ENCODE data around the gene KRTAP4-6.
"Not testable (repeated sequence)": the region's sequence is repeated elsewhere in the genome, so short reads cannot be mapped to it uniquely, and the experiment has no call there.

KRTAP4-6 gene

DNA sequence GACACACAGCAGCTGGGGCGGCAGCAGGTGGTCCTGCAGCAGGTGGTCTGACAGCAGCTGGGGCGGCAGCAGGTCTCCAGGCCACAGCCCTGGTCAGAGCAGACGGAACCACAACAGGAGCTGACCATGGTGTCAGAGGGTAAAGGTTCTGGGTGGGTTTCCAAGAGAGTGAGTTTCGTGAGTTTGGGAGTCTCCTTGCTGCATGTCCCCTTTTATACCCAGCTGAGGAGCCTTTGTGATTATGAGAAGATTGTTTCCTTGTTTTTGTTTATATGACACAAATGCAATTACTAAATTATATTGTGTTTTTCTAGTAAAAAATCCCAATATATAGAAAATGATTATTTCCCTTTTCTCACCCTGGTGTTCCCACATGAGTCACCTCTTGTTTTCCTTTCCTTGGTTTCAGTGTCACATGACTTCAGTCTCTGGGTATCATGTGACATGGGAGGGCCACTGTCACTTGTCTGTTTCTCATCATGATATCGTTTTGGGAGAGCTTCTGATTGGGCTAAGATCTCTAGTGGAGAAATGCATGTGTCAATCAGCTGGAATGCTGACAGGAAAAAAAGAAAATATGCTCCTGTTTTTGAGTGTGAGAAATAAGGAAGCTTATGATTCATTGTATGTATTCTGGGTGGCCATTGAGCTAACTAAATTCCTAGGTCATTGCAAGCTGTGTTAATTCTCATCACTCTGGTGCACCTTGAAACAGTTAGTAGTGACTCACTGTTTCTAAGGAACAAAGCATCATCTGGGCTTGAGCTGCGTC, at the start of gene KRTAP4-6:
TSS of gene KRTAP4-6 (minus strand) at position 185 of the 772 bp plus-strand sequence. CDS start at position 128, 57 bp downstream.
- DNase-seq, result no peak

DNA sequence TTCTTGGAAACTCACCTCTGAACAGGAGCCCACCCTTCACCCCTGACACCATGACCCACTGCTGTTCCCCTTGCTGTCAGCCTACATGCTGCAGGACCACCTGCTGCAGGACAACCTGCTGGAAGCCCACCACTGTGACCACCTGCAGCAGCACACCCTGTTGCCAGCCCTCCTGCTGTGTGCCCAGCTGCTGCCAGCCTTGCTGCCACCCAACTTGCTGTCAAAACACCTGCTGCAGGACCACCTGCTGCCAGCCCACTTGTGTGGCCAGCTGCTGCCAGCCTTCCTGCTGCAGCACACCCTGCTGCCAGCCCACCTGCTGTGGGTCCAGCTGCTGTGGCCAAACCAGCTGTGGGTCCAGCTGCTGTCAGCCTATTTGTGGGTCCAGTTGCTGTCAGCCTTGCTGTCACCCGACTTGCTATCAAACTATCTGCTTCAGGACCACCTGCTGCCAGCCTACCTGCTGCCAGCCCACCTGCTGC, 49.5 kb upstream of the KRTAP4-6 start, which contains the start of gene KRTAP9-1:
TSS of gene KRTAP9-1 (plus strand) at position 51 of the 482 bp plus-strand sequence. CDS start at position 51, 0 bp downstream.
- DNase-seq, result not testable (repeated sequence)

DNA sequence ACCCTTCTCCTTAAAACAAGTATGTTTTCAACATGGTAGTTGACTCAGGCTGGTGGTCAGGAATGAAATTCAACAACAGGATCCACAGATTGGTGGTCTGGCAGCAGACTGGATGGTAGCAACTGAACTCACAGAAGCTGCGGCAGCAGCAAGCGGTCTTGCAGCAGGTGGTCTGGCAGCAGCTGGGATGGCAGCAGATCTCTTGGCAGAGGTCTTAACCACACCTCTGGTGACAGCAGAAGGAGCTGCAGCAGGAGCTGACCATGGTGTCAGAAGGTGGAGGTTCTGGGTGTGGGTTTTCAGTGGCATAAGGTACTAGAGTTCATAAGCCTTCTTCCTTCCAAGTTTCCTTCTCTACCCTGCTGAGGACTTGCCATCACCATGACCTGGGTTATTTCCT, 46.5 kb upstream of the KRTAP4-6 start:
- no peak for DNase-seq

DNA sequence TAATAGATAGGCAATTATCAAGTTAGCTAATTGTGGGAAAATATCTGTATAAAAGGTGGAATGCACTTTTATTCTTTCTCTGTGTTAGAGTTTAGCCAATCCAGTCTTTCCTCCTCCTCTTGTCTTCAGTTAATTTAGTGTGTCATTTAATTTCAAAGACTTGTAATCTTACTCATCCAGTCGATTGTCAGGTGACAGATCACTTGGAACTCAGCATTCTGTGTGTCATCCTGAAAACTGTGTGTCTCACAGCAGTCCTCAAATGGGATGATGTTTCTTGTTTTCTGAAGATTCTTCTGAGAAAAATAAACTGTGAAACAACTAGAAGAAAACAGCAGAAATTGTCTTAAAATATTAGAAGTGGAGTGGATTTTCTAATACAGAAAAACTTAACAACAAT, 44.7 kb upstream of the KRTAP4-6 start:
- no peak for DNase-seq

DNA sequence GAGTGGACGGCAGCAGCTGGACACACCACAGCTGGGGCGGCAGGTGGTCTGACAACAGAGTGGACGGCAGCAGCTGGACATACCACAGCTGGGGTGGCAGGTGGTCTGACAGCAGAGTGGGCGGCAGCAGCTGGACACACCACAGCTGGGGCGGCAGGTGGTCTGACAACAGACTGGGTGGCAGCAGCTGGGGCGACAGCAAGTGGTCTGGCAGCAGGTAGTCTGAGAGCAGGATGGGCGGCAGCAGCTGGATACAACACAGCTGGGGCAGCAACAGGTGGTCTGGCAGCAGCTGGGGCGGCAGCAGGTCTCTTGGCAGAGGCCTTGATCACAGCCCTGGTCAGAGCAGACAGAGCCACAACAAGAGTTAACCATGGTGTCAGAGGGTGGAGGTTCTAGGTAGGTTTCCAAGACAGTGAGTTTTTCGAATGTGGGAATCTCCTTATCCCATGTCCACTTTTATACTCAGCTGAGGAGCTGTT, 44.2 kb upstream of the KRTAP4-6 start, which contains the start of gene KRTAP4-1:
TSS of gene KRTAP4-1 (minus strand) at position 432 of the 482 bp plus-strand sequence. CDS start at position 375, 57 bp downstream.
- DNase-seq, result no peak

DNA sequence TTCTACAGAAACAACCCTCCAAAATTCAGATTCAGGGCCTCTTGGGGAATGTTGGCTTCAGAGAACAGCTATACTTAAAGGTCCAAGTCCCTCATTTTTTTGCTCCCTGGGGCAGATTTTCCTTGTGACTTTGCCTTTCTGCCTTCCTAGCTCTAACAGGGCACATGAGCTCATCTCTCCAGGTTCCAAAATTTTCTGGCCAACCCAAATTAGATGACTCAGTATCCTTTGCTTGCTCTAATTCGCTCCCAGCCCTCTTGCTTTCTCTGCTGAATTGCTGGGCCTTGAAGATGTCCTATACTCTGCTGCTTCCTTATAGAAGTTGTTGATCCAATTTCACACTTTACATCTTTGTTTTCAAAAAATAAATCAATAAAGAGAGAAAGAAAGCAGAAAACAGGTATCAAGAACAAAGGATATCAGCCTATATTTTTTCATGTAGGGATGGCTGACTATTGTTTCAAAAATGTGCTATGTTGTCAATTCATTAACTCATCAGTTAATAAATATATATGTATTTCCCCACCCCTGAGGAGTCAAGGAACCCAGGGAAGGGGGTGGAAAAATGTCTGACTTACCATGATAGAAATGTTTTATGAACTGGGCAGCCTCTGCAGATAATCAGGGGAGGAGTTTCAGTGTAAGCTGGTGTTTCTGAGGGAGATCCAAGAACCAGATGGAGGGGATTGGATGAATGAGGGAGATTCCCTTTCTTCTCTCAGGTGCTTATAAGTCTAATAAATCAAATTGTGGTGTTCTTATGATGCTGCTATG, 38.7 kb upstream of the KRTAP4-6 start:
- no peak for DNase-seq

DNA sequence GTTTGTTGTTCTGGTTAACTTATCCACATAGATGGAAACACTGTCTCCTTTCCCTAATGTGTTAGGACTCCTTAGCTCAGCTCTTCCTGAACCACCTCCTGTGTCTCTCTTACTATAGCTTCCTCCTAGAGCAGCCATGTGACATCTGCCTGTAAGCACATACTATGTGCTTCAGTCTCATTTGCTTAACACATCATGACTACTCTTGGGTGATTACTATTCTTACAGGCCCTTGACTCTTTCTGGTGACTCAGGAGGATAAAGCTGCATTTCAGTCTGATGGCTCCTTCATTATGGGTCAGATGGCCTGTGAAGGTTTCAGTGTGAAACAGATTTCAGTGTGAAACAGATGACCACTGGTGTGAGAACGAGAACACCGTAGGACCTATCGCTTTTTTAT, 38.0 kb upstream of the KRTAP4-6 start:
- no peak for DNase-seq

DNA sequence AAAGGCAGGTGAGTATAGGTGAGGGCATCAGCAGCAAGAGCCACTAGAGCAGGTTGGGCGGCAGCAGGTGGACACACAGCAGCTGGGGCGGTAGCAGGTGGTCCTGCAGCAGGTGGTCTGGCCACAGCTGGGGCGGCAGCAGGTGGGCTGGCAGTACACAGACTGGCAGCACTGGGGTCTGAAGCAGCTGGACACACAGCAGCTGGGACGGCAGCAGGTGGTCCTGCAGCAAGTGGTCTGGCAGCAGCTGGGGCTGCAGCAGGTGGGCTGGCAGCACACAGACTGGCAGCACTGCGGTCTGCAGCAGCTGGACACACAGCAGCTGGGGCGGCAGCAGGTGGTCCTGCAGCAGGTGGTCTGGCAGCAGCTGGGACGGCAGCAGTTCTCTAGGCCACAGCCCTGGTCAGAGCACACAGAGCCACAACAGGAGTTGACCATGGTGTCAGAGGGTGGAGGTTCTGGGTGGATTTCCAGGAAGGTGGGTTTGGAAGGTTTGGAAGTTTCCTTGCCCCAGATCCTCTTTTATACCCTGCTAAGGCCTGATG, 37.5 kb upstream of the KRTAP4-6 start, which contains the start of gene KRTAP4-2:
TSS of gene KRTAP4-2 (minus strand) at position 495 of the 545 bp plus-strand sequence. CDS start at position 438, 57 bp downstream.
- no peak for DNase-seq

DNA sequence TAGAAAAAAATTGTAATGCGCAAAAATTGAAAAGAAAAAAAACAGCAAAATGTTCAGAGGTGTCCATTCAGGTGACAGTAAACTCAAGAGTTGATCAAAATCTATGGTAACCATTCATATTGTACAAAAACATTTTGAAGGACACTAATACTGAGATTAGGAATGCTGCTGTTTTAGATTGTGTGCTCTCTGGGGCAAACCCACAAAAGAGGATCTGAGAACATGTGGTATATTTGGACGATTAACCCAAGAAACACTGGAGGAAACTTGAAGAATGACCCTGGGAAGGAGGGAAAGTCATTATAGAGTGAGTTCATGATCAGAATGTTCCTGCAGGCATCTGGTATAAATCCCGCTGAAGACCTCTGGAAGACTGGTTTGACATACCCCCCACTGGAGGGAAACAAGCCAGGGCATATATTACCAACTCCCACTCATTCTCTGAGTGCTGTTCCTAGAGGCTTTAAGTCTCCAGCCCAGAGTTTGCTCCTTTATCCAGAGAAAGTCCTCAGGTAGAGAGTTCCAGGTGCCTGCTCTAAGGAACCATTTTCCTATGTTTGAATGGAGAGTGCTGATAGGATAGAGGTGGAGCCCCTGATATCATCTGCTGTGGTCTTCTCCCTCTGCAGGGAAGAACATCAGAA, 36.5 kb upstream of the KRTAP4-6 start:
- no peak for DNase-seq

DNA sequence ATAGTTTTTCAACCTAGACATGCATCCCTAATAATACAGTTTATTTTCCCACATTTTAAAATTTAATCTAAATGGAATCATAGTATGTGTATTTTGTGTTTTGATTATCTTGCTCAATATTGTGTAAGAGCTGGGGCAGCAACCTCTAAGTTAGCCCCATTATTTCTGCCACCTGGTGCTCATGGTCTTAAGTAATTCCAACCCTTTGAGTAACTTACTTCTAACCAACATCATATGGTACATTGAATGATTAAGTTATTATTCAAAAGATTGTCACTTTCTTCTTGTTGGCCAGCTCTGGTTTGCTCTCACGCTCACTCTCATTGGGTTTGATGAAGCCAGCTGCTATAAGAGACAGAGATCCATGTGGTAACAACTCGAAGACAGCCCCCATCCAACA, 31.5 kb upstream of the KRTAP4-6 start:
- no peak for DNase-seq

DNA sequence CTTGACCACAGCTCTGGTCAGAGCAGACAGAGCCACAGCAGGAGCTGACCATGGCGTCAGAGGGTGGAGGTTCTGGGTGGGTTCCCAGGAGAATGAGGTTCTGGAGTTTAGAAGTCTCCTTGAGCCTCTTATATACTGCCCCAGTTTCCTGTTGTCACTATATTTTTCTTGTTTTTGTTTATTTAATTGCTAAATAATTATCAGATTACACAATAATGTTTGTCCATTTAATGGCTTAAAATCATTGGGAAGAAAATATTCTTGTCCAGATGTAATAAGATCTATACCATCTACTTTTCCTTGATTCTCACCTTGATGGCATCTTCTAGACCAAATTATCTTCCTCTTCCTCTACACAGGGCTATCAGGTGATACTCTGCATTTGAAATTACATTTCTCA, 27.8 kb upstream of the KRTAP4-6 start, which contains the start of gene KRTAP4-3:
TSS of gene KRTAP4-3 (minus strand) at position 101 of the 400 bp plus-strand sequence. CDS start at position 52, 49 bp downstream.
- DNase-seq, result no peak

DNA sequence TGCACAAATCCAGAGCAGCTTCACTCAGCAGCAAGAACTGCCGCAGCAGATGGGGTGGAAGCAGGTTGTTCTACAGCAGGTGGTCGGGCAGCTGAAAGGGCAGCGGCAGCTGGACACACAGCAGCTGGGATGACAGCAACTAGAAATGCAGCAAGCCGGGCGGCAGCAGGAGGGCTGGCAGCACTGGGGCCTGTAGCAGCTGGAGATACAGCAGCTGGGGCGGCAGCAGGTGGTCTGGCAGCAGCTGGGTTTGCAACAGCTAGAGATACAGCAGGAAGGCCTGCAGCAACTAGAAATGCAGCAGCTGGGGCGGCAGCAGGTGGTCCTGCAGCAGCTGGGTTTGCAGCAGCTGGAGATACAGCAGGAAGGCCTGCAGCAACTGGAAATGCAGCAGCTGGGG, 27.2 kb upstream of the KRTAP4-6 start:
- no peak for DNase-seq

DNA sequence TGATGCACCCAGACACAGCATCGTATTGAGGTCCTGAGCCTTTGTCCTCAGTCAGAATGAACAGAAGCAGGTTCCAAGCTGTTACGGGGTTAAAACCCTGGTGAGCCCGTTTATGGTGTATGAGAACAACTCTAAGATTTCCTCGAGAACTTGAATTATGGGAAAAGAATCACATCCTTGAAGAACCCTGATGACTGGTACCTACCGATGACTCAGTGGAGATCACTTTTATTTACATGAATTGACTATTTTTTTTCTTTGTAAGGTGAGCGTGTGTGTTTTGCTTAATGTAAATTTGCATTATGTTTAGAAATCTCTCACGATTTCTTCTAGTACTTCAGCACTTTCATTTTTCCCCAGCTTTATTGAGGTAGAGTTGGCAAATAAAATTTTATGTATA, 23.5 kb upstream of the KRTAP4-6 start:
- DNase-seq, result no peak

DNA sequence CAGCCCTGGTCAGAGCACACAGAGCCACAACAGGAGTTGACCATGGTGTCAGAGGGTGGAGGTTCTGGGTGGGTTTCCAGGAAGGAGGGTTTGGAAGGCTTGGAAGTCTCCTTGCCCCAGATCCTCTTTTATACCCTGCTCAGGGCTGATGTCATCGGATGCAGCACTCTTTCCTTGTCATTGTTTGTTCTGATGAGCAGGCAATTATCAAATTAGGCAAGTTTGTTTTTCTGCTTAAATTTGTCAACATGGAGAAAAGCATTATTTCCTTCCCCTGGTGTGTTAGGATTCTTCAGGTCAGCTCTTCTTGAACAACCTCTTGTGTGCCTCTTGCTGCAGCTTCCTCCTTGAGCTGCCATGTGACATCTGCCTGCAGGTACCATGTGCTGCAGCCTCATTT, 20.3 kb upstream of the KRTAP4-6 start, which contains the start of gene KRTAP4-4:
TSS of gene KRTAP4-4 (minus strand) at position 101 of the 400 bp plus-strand sequence. CDS start at position 44, 57 bp downstream.
- no peak for DNase-seq

DNA sequence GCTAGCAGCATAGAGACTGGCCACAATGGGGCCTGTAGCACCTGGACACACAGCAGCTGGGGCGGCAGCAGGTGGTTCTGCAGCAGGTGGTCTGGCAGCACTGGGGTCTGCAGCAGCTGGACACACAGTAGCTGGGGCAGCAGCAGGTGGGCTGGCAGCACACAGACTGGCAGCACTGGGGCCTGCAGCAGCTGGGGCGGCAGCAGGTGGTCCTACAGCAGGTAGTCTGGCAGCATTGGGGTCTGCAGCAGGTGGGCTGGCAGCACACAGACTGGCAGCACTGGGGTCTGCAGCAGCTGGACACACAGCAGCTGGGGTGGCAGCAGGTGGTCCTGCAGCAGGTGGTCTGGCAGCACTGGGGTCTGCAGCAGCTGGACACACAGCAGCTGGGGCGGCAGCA, 19.8 kb upstream of the KRTAP4-6 start:
- not testable (repeated sequence) for DNase-seq

DNA sequence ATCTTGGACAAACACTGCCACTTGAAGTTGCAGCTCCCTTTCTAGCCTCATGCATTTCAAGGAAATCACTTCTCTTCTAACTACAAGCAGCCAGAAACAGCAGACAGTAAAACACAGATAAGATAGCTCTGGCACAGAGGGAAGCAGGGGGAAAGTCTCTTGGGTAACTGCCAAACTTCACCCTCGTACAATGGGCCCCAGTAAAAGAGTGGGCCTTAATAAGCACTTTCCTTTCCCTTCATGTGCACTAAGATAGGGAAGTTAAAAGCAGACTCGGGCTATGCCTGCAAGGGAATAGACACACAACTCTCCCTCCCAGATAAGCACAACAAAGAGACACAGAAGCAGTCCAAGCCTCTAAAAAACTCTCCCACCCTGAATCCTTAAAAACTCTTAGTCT, 13.5 kb upstream of the KRTAP4-6 start:
- DNase-seq, result no peak

DNA sequence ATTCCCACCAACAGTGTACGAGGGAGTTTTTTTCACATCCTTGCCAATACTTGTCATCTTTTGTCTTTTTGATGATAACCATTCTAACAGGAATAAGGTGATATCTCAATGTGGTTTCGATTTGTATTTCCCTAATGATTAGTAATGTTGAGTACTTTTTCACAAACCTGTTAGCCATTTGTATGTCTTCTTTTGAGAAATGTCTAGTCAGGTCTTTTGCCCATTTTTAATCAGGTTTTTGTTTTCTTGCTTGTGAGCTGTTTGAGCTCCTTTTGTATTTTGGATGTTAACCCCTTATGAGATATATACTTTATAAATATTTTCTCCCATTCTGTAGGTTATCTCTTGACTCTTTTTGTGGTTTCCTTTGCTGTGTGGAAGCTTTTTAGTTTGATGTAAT, 11.2 kb upstream of the KRTAP4-6 start:
- DNase-seq, result no peak

DNA sequence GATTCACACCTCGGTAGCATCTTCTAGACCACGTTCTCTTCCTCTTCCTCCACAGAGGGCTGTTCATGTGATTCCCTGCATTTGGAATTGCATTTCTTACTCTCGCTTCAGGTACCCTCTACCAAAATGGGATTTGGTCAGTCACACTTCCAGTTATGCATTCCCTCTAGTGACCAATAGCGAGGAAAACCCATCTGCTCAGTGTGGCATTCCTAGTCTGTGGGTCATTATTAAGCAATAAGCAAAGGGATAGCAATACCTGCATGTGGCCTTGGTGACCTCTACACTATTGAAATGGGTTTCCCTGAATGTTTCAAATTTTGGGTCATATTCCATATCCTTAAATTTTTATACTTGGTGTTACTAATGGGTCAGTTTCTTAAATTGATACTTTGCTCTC, 9.7 kb upstream of the KRTAP4-6 start:
- DNase-seq, result no peak

DNA sequence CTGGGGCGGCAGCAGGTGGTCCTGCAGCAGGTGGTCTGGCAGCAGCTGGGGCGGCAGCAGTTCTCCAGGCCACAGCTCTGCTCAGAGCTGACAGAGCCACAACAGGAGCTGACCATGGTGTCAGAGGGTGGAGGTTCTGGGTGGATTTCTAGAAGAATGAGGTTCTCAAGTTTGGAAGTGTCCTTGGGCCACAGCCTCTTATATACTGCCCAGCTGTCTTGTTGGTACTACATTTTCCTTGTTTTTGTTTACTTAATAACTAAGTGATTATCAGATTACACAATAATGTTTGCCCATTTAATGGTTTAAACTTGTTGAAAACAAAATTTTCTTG, 9.3 kb upstream of the KRTAP4-6 start, which contains the start of gene KRTAP4-5:
TSS of gene KRTAP4-5 (minus strand) at position 174 of the 334 bp plus-strand sequence. CDS start at position 116, 58 bp downstream.
- DNase-seq, result no peak

DNA sequence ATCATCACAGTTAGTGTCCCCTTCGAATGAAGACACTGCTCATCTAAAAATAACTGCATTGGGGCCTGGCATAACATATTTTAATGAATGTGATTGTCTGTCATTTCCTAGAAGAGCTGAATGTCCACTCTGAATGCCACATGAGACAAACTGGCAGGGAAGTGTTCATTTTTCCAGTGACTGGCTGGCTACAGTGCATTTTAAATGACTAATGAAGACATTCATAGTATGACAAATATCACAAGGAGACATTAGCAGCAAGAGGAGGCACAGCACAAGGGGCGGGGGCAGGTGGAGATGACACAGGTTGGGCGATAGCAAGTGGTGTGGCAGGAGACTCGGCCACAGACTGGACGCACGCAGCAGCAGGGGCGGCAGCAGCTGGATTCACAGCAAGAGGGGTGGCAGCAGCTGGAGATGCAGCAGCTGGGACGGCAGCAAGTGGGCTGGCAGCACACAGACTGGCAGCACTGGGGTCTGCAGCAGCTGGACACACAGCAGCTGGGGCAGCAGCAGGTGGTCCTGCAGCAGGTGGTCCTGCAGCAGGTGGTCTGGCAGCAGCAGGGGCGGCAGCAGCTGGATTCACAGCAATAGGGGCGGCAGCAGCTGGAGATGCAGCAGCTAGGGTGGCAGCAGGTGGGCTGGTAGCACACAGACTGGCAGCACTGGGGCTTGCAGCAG, 8.8 kb upstream of the KRTAP4-6 start:
- DNase-seq, result not testable (repeated sequence)

DNA sequence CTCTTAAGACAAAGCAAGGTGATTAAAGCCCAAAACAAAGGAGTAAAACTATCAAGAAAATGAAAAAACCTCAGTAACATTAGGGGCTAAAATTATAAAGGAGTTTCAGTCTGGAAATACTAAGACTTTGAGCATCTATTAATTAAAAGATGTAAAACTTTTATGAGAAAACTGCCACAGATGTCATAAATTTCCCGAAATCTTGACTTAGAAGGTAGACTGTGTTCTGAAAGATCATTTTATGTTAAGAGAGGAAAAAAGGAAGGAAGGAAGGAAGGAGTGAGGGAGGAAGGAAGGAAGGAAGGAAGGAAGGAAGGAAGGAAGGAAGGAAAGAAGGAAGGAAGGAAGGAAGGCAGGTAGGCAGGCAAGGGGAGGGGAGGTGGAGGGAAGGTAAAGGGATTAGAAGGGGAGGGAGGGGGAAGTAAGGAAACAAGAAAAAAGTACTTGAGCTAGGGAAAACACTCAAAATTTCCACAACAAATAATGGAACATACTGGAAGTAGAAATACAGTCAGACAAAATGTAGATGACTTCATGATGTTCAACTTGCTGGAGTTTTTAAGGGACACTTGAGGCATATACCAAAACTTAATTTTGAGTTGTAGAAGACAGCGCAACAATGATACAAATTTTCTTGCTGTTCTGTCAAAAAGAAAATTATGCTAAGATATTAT, 7.3 kb upstream of the KRTAP4-6 start:
- no peak for DNase-seq
